T-helper 2 cell treated with Interferon-gamma antibody and Interleukin-4, amounts not matched to agents 100 ng/mL and 5 ng/mL, for 36 hours (primary cell): ENCODE results near the gene TMEM135. TPM values are rescaled to one million over a fixed set of nuclear protein-coding genes. Genes with fewer than 3 reads are reported as not detected.
"Not testable (repeated sequence)": the region's sequence is repeated elsewhere in the genome, so short reads cannot be mapped to it uniquely, and the experiment has no call there.

ENCODE experiments used
- intact Hi-C: fragments of 100-400 bp; cut with micrococcal nuclease; formaldehyde crosslinking; loops from one replicate; pipeline ENCODE4 v1.15.1; 2023
- total RNA-seq: library from RNA; stranded (reverse); gene quantifications from 2 replicates; pipeline ENCODE4 v1.2.3, GENCODE V29; 2022

TMEM135 gene
- total RNA-seq, 1 donor from 2014 or later: 28.4 TPM

- intact Hi-C loops: no loop called here
These were observed 215.1 kb downstream of the TMEM135 start for GRCh38 chr11:87252869-87253268.

- intact Hi-C loops: no loop called here
These were observed 216.8 kb downstream of the TMEM135 start for GRCh38 chr11:87254562-87254961.

GRCh38 chr11:87255589-87255988 lies 217.9 kb downstream of the TMEM135 start:
- intact Hi-C loops: no loop called here

- intact Hi-C loops: no loop called here
These were observed 219.1 kb downstream of the TMEM135 start for GRCh38 chr11:87256694-87257340.

- intact Hi-C loops: no loop called here
These were observed 220.6 kb downstream of the TMEM135 start for GRCh38 chr11:87258171-87258833.

- intact Hi-C loops: no loop called here
These were observed 222.0 kb downstream of the TMEM135 start for GRCh38 chr11:87259736-87260135.

- intact Hi-C loops: no loop called here
These were observed 223.1 kb downstream of the TMEM135 start for GRCh38 chr11:87260811-87261210.

- intact Hi-C loops: no loop called here
These were observed 225.6 kb downstream of the TMEM135 start for GRCh38 chr11:87263264-87263838.

GRCh38 chr11:87263979-87264378 lies 226.2 kb downstream of the TMEM135 start:
- intact Hi-C loops: no loop called here

- intact Hi-C loops: no loop called here
These were observed 227.4 kb downstream of the TMEM135 start for GRCh38 chr11:87265132-87265531.

- intact Hi-C loops: no loop called here
These were observed 228.2 kb downstream of the TMEM135 start for GRCh38 chr11:87265979-87266378.

GRCh38 chr11:87266751-87267150 lies 229.0 kb downstream of the TMEM135 start:
- intact Hi-C loops: no loop called here

GRCh38 chr11:87271951-87272350 lies 234.2 kb downstream of the TMEM135 start:
- intact Hi-C loops: not testable (repeated sequence)

- intact Hi-C loops: no loop called here
These were observed 237.4 kb downstream of the TMEM135 start for GRCh38 chr11:87275176-87275575.

GRCh38 chr11:87280143-87280542 lies 242.4 kb downstream of the TMEM135 start:
- intact Hi-C loops: no loop called here

GRCh38 chr11:87281496-87281895 lies 243.8 kb downstream of the TMEM135 start:
- intact Hi-C loops: no loop called here

GRCh38 chr11:87284306-87284705 lies 246.6 kb downstream of the TMEM135 start:
- intact Hi-C loops: no loop called here

GRCh38 chr11:87285674-87286073 lies 247.9 kb downstream of the TMEM135 start:
- intact Hi-C loops: not testable (repeated sequence)

- intact Hi-C loops: no loop called here
These were observed 248.6 kb downstream of the TMEM135 start for GRCh38 chr11:87286338-87286737.

GRCh38 chr11:87290304-87290922 lies 252.7 kb downstream of the TMEM135 start:
- intact Hi-C loops: loop anchor here (1.0 to 10.0 kb wide), 5 partner anchors 206 to 418 kb away; no protein-coding TSS in a partner anchor

GRCh38 chr11:87292598-87292997 lies 254.9 kb downstream of the TMEM135 start:
- intact Hi-C loops: loop anchor here (5.0 to 10.0 kb wide), 2 partner anchors 208 to 420 kb away; no protein-coding TSS in a partner anchor

- intact Hi-C loops: loop anchor here (10.0 kb wide), 1 partner anchor 210 kb away; no protein-coding TSS in a partner anchor
These were observed 257.5 kb downstream of the TMEM135 start for GRCh38 chr11:87295237-87295636.
